HK-2 (cell line): ENCODE results near the gene TIGD7.
A peak's percentile ranks its signal among the peaks of the same experiment; 100 is the strongest.

Experiments
- DNase-seq: peaks from one replicate; pipeline ENCODE4 v3.0.0-alpha.2; 2018; ENCODE audit not compliant: unreplicated experiment

Gene TIGD7, protein sequence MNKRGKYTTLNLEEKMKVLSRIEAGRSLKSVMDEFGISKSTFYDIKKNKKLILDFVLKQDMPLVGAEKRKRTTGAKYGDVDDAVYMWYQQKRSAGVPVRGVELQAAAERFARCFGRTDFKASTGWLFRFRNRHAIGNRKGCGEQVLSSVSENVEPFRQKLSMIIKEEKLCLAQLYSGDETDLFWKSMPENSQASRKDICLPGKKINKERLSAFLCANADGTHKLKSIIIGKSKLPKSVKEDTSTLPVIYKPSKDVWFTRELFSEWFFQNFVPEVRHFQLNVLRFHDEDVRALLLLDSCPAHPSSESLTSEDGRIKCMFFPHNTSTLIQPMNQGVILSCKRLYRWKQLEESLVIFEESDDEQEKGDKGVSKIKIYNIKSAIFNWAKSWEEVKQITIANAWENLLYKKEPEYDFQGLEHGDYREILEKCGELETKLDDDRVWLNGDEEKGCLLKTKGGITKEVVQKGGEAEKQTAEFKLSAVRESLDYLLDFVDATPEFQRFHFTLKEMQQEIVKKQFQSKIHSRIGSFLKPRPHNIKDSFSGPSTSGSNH

DNA sequence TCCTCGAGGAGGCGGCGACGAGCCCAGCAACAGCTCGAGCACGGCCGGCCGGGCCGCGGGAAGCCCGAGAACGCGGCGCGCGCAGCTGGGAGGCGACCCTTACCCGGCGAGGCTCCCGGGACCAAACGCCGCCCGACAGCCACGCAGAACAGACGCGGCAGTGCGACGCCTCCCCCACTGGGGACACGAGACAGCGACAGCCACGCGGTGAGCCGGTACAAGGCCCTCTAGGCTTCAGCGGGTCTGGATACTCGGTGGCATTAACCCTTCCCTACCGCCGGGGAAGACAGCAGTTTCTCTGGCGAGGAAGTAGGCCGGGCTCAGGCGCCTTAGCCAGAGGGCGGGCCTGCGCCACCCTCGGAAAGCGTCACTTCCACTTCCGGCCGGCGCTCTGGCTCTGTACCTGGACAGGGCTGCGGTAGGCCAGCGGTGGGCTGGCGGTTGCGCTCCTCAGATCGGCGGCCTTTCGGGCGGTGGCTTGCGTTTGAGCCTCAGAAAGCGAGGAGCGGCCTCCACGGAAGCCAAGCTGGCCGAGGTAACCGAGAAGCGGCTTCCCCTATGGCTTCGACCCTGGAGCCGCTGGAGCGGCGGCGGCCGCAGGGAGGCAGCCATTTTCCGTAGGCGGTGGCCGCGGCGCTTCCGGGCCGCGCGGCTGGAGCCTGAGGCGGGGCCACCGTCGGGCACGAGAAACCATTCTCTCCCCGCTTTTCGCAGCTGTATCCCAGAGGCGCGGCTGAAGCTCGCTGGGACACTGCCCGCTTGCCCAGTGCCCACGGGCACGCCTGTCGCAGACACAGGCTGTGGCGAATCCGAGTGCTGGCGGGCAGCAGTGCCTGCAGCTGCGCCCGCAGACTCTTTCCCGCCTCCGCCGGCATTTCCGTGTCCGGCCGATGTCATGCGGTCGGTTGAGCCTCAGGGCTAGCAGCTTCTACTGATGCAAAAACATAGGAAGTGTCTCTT is at the start of gene TIGD7, which contains the start of gene ZNF75A:
Gene TIGD7 (minus strand): TSS at position 322 of the 960 bp plus-strand sequence. CDS start 4,816 bp downstream, outside the sequence.
Gene ZNF75A (plus strand): TSS at position 389 of the 960 bp plus-strand sequence. CDS start 2,932 bp downstream, outside the sequence.
- peak; percentile 84 for DNase-seq

DNA sequence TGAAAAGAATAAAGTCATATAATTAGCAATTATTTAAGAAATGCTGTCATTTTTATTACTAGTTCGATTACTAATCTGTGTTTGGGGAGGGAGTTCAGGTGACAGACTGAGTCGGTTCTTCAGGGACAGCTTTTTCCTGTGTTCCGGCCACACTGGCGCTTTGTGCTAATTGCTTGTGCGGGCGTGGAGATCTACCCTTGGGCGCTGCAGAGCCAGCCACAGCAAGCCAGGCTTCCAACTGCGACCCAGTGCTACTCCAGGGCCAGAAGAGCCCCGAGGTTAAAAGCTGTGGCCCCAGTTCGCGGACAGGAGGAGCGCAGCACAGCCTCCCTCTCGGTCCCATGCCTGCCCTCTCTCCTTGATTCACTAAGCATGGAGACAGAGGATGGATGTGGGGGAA is 43.9 kb upstream of the TIGD7 start:
- no peak for DNase-seq

DNA sequence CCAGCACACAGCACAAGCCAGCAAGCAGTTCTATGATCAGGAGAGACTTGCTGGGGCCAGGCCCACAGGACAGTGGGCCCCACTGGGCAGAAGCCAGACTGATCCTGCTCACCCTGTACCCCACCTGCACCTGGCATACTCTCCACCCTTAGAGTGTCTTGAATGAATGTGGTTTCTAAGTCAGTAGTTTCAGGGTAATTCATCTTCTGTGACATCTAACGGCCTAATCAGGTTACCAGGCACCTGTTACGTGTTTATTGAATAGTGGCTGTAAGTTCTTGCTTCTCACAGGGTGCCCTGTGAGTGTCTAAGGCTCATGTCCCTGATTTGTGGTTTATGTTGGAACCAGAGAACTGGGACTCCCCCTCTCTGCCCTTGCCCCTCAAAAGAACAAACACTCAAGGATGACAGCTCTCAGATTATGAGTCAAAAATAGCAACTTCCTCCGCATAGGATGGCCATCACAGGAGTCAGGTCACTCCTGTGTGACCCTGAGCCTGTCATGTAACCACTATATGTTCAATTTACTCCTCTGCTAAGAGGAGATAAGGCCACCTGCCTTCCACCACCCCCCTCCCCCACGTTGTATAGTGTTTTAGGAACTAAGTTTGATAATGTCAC is 43.4 kb upstream of the TIGD7 start:
- no peak for DNase-seq

DNA sequence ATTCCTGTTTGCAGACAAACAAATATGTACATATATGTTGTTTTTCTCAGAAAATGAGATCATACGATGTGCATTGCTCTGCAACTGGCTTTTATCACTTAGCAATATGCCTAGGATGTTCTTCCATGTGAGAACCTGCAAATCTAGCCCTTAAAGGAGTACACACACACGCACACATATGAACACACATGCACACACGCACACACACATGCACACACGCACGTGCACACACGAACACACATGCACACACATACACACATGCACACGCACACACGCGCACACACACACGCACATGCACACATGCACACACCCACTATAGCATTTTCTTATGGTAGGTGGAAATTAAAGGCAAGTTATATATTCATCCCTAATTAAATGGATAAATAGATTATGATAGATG is 42.4 kb upstream of the TIGD7 start:
- DNase-seq, result no peak

DNA sequence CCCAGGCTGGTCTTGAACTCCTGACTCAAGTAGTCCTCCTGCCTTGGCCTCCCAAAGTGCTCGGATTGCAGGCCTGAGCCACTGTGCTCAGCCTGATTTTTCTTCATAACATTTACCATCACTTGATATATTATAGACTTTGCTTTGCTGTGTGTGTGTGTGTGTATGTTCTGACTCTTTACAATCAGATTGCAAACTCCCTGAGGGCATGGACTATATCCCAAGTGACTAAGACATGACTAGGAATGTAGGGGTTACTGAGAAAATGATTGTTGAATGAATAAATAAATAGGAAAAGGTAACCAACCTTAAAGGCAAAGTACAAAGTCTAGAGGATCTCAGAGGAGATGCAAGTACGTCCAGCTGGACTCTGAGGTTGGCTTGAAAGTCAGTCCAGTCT is 40.8 kb upstream of the TIGD7 start:
- no peak for DNase-seq

DNA sequence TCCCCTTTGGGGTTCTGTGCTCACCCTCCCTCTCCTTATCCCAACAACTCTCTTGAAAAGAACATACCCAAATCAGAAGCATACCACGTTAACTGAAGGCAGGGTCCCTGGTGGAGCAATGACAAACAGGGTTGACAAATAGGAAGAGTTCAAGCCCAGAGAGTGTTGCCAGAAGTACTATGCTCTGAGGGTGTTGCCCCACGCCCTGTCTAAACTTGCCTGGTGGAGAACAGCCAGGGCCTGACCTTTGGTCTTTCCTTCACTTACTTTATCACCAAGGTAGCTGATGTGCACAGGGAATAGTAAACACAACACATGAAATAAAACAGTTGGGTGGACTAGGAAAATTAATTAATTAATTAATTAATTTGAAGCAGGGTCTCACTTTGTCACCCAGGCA is 23.4 kb upstream of the TIGD7 start:
- no peak for DNase-seq

DNA sequence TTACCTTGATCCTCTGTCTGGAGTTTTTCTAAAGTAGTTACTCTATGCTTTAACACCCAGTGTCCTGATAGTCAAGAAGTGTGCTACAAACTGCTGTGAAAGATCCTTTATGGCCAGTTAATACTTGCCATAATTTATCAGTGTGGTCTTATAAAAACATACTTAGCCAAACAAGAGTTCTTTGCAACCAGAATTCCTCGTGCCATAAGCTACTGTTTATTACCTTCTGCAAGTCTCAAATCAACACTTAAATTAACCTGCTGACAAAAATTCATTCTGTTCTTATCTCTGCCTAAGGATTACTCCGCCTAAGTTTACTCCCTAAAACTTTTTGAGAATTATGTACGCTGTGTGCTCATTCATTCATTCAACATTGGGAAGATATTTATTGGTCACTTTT is 22.9 kb upstream of the TIGD7 start:
- no peak for DNase-seq

DNA sequence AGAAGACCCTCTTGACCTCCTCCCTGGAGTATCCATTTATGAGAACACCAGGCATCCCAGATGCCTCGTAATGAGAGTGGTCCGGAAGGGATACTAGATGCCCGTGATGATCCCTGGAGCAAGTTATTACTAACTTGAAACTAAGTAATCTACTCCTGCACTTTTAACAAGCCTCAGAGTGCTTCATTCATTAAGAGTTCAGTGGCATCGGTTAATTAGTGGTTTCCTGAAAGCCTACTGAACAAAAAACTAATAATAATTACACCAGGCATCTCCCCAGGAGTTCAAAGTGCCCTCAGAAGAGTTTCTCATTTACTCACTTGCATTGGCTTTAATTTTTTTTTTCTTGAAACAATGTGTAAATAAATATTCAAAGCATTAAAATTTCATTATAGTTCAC is 22.3 kb upstream of the TIGD7 start:
- DNase-seq, result no peak

DNA sequence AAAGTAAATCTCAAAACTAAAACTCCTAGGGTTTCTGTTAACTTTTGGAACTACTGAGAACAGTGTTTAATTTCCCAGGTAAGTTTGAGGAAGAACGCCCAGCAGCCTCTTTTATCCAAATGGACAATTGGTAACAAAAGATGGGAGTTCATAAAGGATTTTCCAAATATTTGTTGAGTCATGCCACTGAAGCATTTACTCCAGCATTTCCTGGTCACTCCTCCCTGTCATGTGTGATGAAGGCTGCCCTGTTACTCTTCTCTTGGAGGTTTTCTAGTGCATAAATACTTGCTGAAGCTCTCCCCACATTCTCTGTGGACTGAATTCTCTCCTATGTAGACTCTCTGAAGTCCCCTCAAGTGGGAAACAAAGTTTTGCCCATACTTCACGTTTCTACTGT is 16.6 kb upstream of the TIGD7 start:
- no peak for DNase-seq

DNA sequence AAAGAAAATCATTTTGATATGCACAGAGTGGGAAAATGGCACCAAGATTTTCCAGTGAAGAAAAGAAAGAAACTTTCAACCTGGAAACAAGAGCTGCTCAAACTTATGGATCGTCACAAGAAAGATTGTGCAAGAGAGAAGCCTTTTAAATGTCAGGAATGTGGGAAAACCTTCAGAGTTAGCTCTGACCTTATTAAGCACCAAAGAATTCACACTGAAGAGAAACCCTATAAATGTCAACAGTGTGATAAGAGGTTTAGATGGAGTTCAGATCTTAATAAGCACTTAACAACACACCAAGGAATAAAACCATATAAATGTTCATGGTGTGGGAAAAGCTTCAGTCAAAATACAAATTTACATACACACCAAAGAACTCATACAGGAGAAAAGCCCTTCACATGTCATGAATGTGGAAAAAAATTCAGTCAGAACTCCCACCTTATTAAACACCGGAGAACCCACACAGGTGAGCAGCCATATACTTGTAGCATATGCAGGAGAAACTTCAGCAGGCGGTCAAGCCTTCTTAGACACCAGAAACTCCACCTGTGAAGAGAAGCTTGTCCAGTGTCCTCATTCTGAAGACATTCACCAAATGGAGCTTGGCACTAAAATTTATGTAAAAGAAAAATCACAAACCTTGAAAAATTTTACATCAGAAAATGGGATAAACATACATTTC is 12.2 kb upstream of the TIGD7 start:
- no peak for DNase-seq

DNA sequence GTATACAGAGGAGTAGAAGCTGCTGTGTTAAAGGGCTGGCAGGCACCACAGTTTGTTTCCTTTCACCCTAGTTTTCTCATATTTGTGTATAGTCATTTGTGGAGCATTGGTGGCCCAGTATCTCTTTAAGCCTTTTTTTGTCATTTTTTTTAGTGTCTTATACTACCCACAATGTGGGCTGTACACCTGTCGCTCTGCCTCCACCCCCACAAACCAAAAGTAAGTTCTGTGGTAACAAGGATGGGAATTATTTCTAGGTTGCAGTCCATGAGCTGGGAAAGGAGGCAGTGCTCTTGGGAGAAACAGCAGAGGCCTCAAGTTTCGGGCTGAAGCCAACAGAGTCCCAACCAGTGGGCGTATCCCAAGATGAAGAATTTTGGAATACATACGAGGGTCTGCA is 6.3 kb upstream of the TIGD7 start:
- DNase-seq, result no peak

DNA sequence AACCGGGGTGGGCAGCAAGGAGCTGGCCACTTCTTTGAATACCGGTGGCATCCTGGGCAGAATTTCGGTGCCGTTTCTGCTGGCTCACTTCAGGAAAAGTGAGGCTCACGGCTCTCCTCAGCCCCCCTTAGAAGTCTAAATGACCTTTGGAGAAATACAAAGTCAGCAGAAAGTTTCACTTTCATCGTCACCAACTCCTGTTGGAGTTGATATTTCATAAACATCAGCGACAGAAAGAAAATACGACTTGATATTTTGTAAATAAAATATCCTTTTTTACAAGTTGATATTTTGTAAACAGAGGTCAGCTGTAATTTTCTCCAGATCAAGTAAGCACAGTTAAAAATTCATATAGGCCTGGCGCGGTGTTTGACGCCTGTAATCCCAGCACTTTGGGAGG is 848 bp upstream of the TIGD7 start:
- DNase-seq, result no peak

DNA sequence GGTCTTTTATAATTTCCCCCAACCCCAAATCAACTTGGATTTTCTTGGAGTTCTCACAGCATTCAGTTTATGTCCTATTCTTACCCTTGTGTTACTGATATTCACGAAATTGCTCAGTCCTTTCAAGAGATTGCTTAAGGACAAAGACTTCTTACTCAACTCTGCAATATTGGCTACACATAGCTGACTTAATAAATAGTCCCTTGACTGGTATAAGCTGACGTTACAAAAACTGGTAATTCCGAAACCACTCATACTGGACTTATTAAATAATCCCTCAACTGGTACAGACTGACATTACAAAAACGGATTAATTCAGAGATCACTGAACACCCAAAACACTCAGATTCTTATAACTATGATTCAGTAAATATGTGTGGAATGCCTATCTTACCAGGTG is 860 bp downstream of the TIGD7 start:
- no peak for DNase-seq

DNA sequence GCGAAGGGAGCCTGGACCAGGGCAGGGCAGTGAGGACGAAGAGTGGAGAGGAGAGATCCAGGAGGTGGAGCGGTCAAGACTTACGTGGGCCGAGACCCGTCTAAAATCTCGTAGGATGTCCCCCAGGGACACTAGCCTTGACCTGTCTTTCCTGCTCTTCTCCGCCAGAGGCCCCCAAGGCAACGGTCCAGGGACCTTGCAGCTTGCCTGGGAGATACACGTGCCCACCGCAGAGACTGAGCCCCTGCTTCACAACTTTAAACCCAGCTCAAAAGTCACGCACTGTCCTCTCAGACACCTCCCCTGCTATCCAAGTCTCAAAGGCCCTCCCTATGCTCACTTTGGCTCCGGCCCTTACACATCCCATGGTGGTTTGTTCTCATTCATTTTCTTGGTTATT is 9.4 kb downstream of the TIGD7 start:
- DNase-seq, result no peak

DNA sequence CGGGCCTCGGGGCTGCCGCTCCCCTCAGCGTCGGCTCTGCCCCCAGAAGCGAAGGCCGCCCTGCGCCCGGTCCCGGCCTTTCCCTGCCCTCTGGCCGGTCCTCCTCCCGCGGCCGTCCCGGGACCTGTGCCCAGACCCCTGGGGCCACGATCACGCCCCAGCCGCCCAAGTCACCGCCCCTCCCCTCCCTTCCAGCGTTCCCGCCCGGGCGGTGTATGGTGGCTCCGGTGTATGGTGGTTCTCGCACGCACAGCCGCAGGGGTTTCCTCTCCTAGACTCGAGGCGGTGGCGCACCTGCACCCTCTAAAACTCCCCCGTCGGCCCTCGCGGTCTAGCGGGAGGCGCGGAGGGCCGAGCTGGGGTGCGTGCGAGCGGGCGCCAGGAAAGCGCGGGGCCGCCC is 10.0 kb downstream of the TIGD7 start:
- no peak for DNase-seq

DNA sequence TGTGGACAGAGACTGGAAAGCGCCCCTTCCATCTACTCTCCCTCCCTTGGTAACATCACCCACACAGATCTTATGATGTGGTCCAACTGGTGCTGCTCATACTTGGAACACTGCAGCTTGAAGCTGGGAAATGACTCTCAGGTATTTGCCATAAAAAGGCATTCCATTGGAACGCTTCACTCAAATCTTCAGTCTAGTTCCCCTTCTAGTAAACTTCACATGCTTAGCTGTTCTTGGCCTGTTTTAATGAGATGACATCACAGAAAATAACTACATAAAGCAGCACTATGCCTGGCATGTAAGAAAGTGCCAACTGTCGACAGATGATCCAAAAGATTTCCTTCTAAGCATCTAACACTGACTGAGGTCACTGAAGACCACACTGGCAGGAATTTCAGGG is 12.6 kb downstream of the TIGD7 start:
- DNase-seq, result no peak

DNA sequence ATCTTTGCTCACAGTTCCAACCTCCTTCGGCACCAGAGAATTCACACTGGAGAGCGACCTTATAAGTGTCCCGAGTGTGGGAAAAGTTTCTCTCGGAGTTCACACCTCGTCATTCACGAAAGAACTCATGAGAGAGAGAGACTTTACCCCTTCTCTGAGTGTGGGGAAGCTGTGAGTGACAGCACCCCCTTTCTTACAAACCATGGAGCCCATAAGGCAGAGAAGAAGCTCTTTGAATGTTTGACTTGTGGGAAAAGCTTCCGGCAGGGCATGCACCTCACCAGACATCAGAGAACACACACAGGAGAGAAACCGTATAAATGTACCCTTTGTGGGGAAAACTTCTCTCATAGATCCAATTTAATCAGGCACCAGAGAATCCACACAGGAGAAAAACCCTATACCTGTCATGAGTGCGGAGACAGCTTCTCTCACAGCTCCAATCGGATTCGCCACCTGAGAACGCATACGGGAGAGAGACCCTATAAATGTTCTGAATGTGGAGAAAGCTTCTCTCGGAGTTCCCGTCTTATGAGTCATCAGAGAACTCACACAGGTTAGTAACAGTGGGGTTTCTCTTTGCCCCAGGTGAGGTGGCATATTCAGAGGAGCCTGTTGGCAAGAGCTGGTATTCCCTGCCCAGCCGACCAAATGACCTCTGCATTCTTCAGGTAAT is 15.1 kb downstream of the TIGD7 start:
- DNase-seq, result no peak

DNA sequence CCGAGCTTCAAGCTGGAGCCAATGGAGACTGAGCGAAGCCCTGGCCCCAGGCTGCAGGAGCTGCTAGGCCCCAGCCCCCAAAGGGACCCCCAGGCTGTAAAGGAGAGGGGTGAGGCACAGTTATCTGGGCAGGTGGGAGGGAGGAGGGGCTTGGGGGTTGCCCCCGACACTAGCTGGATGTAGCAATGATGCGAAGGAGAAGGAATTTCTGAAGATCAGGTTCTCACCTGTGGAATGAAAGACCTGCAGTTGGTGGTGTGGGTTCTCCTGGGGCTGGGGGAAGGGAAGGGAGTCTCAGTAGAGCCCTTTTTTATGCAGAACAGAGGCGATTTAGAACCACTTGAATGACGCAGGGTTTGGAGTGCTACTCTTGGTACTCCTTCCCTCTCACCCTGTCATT is 20.1 kb downstream of the TIGD7 start:
- DNase-seq, result no peak

DNA sequence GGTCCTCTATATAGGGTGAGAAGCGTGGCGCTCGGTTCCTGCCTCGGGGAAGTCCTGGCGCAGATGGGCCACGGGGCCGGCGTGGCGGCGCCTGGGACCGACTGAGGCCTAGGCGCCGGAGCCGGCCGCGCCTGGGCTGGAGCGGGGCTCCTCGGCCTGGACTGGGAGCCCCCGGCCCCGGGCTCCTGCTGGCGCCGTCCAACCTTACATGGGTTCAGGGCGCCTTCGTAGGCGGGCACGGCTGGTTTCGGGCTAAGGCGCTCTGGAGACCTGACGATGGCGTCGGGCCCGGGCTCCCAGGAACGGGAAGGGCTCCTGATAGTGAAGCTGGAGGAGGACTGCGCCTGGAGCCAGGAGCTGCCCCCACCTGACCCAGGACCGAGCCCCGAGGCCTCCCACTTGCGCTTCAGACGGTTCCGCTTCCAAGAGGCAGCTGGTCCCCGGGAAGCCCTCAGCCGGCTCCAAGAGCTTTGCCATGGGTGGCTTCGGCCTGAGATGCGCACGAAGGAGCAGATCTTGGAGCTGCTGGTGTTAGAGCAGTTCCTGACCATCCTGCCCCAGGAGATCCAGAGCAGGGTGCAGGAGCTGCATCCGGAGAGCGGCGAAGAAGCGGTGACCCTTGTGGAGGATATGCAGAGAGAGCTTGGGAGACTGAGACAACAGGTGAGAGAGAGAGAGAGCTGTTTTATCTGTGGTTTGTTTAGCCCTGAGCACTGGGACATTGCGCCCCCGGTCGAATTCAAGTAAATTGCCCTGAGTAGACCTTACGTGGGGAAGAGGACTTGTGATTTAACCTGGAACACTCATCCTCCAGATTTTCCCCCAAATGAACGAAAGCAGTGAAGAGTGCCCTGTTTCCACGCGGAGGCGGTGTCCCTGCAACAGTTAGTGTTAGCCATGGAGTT is 21.4 kb downstream of the TIGD7 start:
- peak; percentile 25 for DNase-seq
